H1 (cell line): ENCODE measurements around the gene NR2F2. TPM values are rescaled to one million over a fixed set of nuclear protein-coding genes. Genes with fewer than 3 reads are reported as not detected.

Experiments
- CTCF ChIA-PET: fragments of 300-600 bp; sonication (Branson Sonifier 250); formaldehyde crosslinking; loops from one replicate; lab custom pipeline; 2021; ENCODE audit not compliant: partially characterized antibody; lab: Charles Lee
- POLR2A ChIA-PET: fragments of 300-600 bp; sonication (Branson Sonifier 250); formaldehyde crosslinking; loops from one replicate; lab custom pipeline; 2021; ENCODE audit warnings: inconsistent platforms; ENCODE audit not compliant: partially characterized antibody; lab: Charles Lee
- DNase-seq, 2 experiments: peaks; one replicate each; pipeline versions ENCODE4 v3.0.0 to v3.0.0-alpha.2; 2010 to 2022; ENCODE audit warnings: low spot score in 2 of 2, low read depth in 1 of 2, mixed read lengths in 1 of 2
- FAIRE-seq: peaks from 2 replicates; lab custom pipeline; 2011; peaks lifted over from hg19 to GRCh38; lab: Jason Lieb, UNC
- H2AFZ ChIP-seq: 2 replicates; pipeline ENCODE4 v1.8.1; 2012; ENCODE audit warnings: low read length, inconsistent platforms
- H2AK5ac ChIP-seq: 2 replicates; pipeline ENCODE4 v1.6.1; 2013; ENCODE audit warnings: low read depth, low read length
- H2BK120ac ChIP-seq: replicated peaks from 2 replicates; pipeline ENCODE3; 2013; ENCODE audit warnings: low read depth, low read length, inconsistent platforms
- H2BK12ac ChIP-seq: 2 replicates; pipeline ENCODE4 v1.6.1; 2013; ENCODE audit warnings: low read depth, low read length
- H2BK15ac ChIP-seq: 2 replicates; pipeline ENCODE4 v1.6.1; 2013; ENCODE audit warnings: low read length
- H2BK20ac ChIP-seq: 2 replicates; pipeline ENCODE4 v1.6.1; 2013; ENCODE audit warnings: low read length
- H2BK5ac ChIP-seq: 2 replicates; pipeline ENCODE4 v1.6.1; 2013; ENCODE audit warnings: low read depth, low read length
- H3K14ac ChIP-seq: 2 replicates; pipeline ENCODE4 v1.6.1; 2013; ENCODE audit warnings: inconsistent platforms; ENCODE audit not compliant: insufficient read length
- H3K18ac ChIP-seq: 2 replicates; pipeline ENCODE4 v1.6.1; 2013; ENCODE audit warnings: low read length; ENCODE audit errors: extremely low read depth
- H3K23ac ChIP-seq: 2 replicates; pipeline ENCODE4 v1.6.1; 2013; ENCODE audit warnings: inconsistent platforms; ENCODE audit not compliant: insufficient read length
- H3K23me2 ChIP-seq: 2 replicates; pipeline ENCODE4 v1.6.1; 2013; ENCODE audit warnings: low read depth, low read length
- H3K27ac ChIP-seq: 2 replicates; pipeline ENCODE4 v1.6.1; 2011; ENCODE audit warnings: low read depth, low read length, inconsistent platforms
- H3K27me3 ChIP-seq, 4 experiments: replicated peaks in 1 of 4; 1 replicate in 1 of 4; 2 replicates in 3 of 4; pipeline versions ENCODE4 v1.6.1 to v1.8.1; 2011 to 2013; ENCODE audit warnings: low read length in 3 of 4, mild to moderate bottlenecking in 3 of 4, inconsistent platforms in 2 of 4, mixed read lengths in 2 of 4, moderate library complexity in 1 of 4; ENCODE audit not compliant: control insufficient read depth in 3 of 4, insufficient read depth in 3 of 4; ENCODE audit errors: extremely low read depth in 1 of 4
- H3K36me3 ChIP-seq, 4 experiments: 2 replicates each; pipeline versions ENCODE4 v1.6.1 to v1.8.1; 2011 to 2013; ENCODE audit warnings: mild to moderate bottlenecking in 4 of 4, low read length in 3 of 4, moderate library complexity in 2 of 4, control low read depth in 1 of 4, inconsistent platforms in 1 of 4; ENCODE audit not compliant: insufficient read depth in 4 of 4, control insufficient read depth in 2 of 4
- H3K4ac ChIP-seq: replicated peaks from 2 replicates; pipeline ENCODE3; 2013; ENCODE audit warnings: low read length, low read depth, mixed read lengths, inconsistent platforms; ENCODE audit not compliant: insufficient read length
- H3K4me1 ChIP-seq, 4 experiments: replicated peaks in 1 of 4; 1 replicate in 1 of 4; 2 replicates in 3 of 4; pipeline versions ENCODE4 v1.6.1 to v1.8.1; 2011 to 2013; ENCODE audit warnings: low read length in 3 of 4, inconsistent platforms in 2 of 4, mixed read lengths in 1 of 4; ENCODE audit not compliant: insufficient read depth in 4 of 4, control insufficient read depth in 3 of 4
- H3K4me2 ChIP-seq, 2 experiments: 2 replicates each; pipeline versions ENCODE4 v1.6.1 to v1.8.1; 2011 to 2013; ENCODE audit warnings: low read depth in 2 of 2, low read length in 2 of 2, control low read depth in 1 of 2, inconsistent platforms in 1 of 2, mild to moderate bottlenecking in 1 of 2; ENCODE audit not compliant: insufficient read depth in 1 of 2
- H3K4me3 ChIP-seq, 4 experiments: fragments of 200-600, 300-600 bp in 1 of 4; sonication (generic), shearing (Covaris generic), sonication (Bioruptor Twin) in 1 of 4; 2 replicates each; pipeline versions ENCODE4 v1.5.1 to v1.8.1; 2011 to 2016; ENCODE audit warnings: low read length in 4 of 4, low read depth in 3 of 4, control low read depth in 2 of 4, inconsistent platforms in 2 of 4, mild to moderate bottlenecking in 2 of 4, mixed read lengths in 1 of 4, moderate library complexity in 1 of 4; ENCODE audit not compliant: insufficient read depth in 2 of 4; ENCODE audit errors: extremely low read depth in 1 of 4
- H3K56ac ChIP-seq: replicated peaks from 2 replicates; pipeline ENCODE3; 2013; ENCODE audit warnings: low read depth, mild to moderate bottlenecking, mixed read lengths, low read length, inconsistent platforms; ENCODE audit not compliant: insufficient read length
- H3K79me1 ChIP-seq: 2 replicates; pipeline ENCODE4 v1.6.1; 2013; ENCODE audit warnings: low read depth, low read length, control low read depth
- H3K79me2 ChIP-seq, 2 experiments: 2 replicates each; pipeline versions ENCODE4 v1.6.1 to v1.8.1; 2012 to 2013; ENCODE audit warnings: low read length in 2 of 2, mild to moderate bottlenecking in 2 of 2, inconsistent platforms in 1 of 2; ENCODE audit not compliant: insufficient read depth in 2 of 2, control insufficient read depth in 1 of 2
- H3K9ac ChIP-seq, 4 experiments: replicated peaks in 1 of 4; 1 replicate in 1 of 4; 2 replicates in 3 of 4; pipeline versions ENCODE4 v1.6.1 to v1.8.1; 2011 to 2013; ENCODE audit warnings: low read depth in 3 of 4, low read length in 3 of 4, control low read depth in 2 of 4, mild to moderate bottlenecking in 2 of 4, moderate library complexity in 2 of 4, inconsistent platforms in 1 of 4; ENCODE audit errors: extremely low read depth in 1 of 4
- H3K9me3 ChIP-seq, 2 experiments: 2 replicates each; pipeline versions ENCODE4 v1.6.1 to v1.8.1; 2012 to 2013; ENCODE audit warnings: mild to moderate bottlenecking in 2 of 2, moderate library complexity in 2 of 2, control low read depth in 1 of 2, inconsistent platforms in 1 of 2, low read depth in 1 of 2, low read length in 1 of 2, mixed read lengths in 1 of 2; ENCODE audit not compliant: insufficient read depth in 2 of 2
- H4K20me1 ChIP-seq, 2 experiments: replicated peaks in 1 of 2; 2 replicates each; pipeline versions ENCODE3 to v1.8.1; 2011 to 2013; ENCODE audit warnings: inconsistent platforms in 2 of 2, low read length in 2 of 2, mild to moderate bottlenecking in 1 of 2; ENCODE audit not compliant: insufficient read depth in 2 of 2, control insufficient read depth in 1 of 2
- H4K5ac ChIP-seq: 2 replicates; pipeline ENCODE4 v1.6.1; 2013; ENCODE audit warnings: low read length, low read depth, mixed read lengths, inconsistent platforms; ENCODE audit not compliant: insufficient read length
- H4K8ac ChIP-seq: 2 replicates; pipeline ENCODE4 v1.8.0; 2013; ENCODE audit warnings: mild to moderate bottlenecking, moderate library complexity, low read length, inconsistent platforms; ENCODE audit not compliant: insufficient read depth; ENCODE audit errors: extremely low read depth
- H4K91ac ChIP-seq: replicated peaks from 2 replicates; pipeline ENCODE3; 2013; ENCODE audit warnings: low read length, mixed read lengths, inconsistent platforms; ENCODE audit not compliant: insufficient read length
- EZH2 ChIP-seq: fragments of 200-600 bp; sonication (generic); IDR thresholded peaks from 2 replicates; pipeline ENCODE4 v1.7.1; 2012; ENCODE audit warnings: low read depth, mild to moderate bottlenecking, moderate library complexity, low read length, inconsistent platforms; ENCODE audit not compliant: severe bottlenecking
- KDM4A ChIP-seq: IDR thresholded peaks from one replicate; pipeline ENCODE4 v1.7.1; 2012; ENCODE audit warnings: low read depth, mild to moderate bottlenecking, moderate library complexity, low read length, inconsistent platforms; ENCODE audit not compliant: severe bottlenecking
- POLR2A ChIP-seq, 2 experiments: IDR thresholded peaks; 1 replicate in 1 of 2; 2 replicates in 1 of 2; pipeline ENCODE4 v1.6.1; 2011; ENCODE audit warnings: low read depth in 2 of 2, low read length in 2 of 2, mild to moderate bottlenecking in 2 of 2; ENCODE audit errors: control extremely low read depth in 1 of 2
- RNF2 ChIP-seq: fragments of 200-900, 300-1000 bp; sonication (generic); IDR thresholded peaks from 2 replicates; pipeline ENCODE4 v1.7.1; 2016; ENCODE audit warnings: borderline replicate concordance, low read depth, mild to moderate bottlenecking, antibody characterized with exemption, low read length; ENCODE audit not compliant: poor library complexity, severe bottlenecking; ENCODE audit errors: missing control alignments
- SP2 ChIP-seq: IDR thresholded peaks from 2 replicates; pipeline ENCODE4 v1.6.1; 2012; ENCODE audit warnings: mild to moderate bottlenecking, low read length, inconsistent platforms
- SUZ12 ChIP-seq: fragments of 200-600 bp; sonication (generic); IDR thresholded peaks from 2 replicates; pipeline ENCODE4 v1.6.1; 2012; ENCODE audit warnings: mild to moderate bottlenecking, inconsistent platforms, low read length, moderate library complexity, mixed read lengths
- WGBS, 2 experiments: shearing (Covaris generic) in 1 of 2; methylation state at CpG; one replicate each; pipeline versions ENCODE4 v1.1.6 to v1.1.7; 2013 to 2015; ENCODE audit warnings: low lambda C conversion rate in 2 of 2, mixed read lengths in 2 of 2, inconsistent platforms in 1 of 2, low coverage in 1 of 2, missing lambda C conversion rate in 1 of 2; ENCODE audit not compliant: insufficient replicate concordance in 2 of 2, insufficient coverage in 1 of 2, insufficient read length in 1 of 2; ENCODE audit errors: extremely low coverage in 1 of 2, missing lambda C conversion rate in 1 of 2; 5-methylcytosine and 5-hydroxymethylcytosine counted together
- polyA plus RNA-seq, 7 experiments: library from polyadenylated mRNA; depleted of rRNA in 3 of 7; stranded (reverse) in 5 of 7; unstranded in 2 of 7; fragments of >200 nt in 5 of 7; fragments of 200-250 nt in 2 of 7; gene quantifications; 1 replicate in 5 of 7; 2 replicates in 1 of 7; 4 replicates in 1 of 7; pipeline versions ENCODE4 v1.2.1 to v1.2.3, GENCODE V29; 2011 to 2013; ENCODE audit warnings: missing spikeins in 2 of 7, mixed read lengths in 2 of 7
- total RNA-seq: library from RNA; stranded (reverse); fragmentation: NEBNext Ultra II Directional; extraction: Animal tissue kit (Norgen Biotek cat#: 25700); gene quantifications from 2 replicates; pipeline ENCODE4 v1.2.1, GENCODE V29; 2021
- TF ChIP-seq, protein P1 (sequence below): IDR thresholded peaks from 2 replicates; pipeline ENCODE4 v1.6.1; 2012; ENCODE audit warnings: inconsistent platforms

NR2F2 gene
- total and polyA plus RNA-seq, 2 of the 8 experiments (the other 6 are each of a cell fraction or from before 2014, with no cell fraction given) = 0.03 TPM; not detected in 1

DNA sequence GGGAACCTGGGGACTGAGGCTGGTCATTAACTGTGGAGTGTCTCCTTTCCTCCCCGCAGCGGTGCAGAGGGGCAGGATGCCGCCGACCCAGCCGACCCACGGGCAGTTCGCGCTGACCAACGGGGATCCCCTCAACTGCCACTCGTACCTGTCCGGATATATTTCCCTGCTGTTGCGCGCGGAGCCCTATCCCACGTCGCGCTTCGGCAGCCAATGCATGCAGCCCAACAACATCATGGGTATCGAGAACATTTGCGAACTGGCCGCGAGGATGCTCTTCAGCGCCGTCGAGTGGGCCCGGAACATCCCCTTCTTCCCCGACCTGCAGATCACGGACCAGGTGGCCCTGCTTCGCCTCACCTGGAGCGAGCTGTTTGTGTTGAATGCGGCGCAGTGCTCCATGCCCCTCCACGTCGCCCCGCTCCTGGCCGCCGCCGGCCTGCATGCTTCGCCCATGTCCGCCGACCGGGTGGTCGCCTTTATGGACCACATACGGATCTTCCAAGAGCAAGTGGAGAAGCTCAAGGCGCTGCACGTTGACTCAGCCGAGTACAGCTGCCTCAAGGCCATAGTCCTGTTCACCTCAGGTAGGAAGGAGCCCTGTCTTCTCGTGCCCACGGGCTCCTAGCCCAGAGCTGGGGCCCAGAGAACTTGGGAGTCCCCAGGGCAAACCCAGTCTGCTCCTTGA lies 3.7 kb downstream of the NR2F2 start:
- H3K79me2 ChIP-seq = no peaks in the 10 kb centered on the region
- H2BK120ac ChIP-seq = no peak overlapping the region
- WGBS, 2 experiments = 9% methylated on average over 49 of the region's 49 CpGs; no CpG with 5 or more reads in 1 of the 2 experiments
- POLR2A ChIA-PET = no interaction called here
- H3K9ac ChIP-seq = no peak overlapping the region
- peak overlapping the region; percentile 95; the same call in 1 of the 2 replicates for H2BK20ac ChIP-seq
- peak overlapping the region; percentile 82; the same call in 1 of the 2 replicates for H2BK12ac ChIP-seq
- FAIRE-seq (no peak), DNase-seq (peak in 1 of 2 experiments; percentile 63)
- peaks cover 69 to 95% (median 85%) of the 10 kb centered on the region in 4 experiments for H3K27me3 ChIP-seq
- peaks cover 0 to 22% of the 10 kb centered on the region in 2 experiments for H4K20me1 ChIP-seq
- peaks cover 4% of the 10 kb centered on the region; the same call in 1 of the 2 replicates for H3K23me2 ChIP-seq
- peak overlapping the region in 2 of 4 experiments; percentile 14 to 56; a peak in 4 of 8 replicates for H3K4me3 ChIP-seq
- peak overlapping the region; percentile 72 for H4K8ac ChIP-seq
- H2AK5ac ChIP-seq = peak overlapping the region; percentile 17; the same call in 1 of the 2 replicates
- TF ChIP-seq EZH2 (peak; percentile 100), SP2 (no peak), SUZ12 (peak; percentile 98), RNF2 (peak; percentile 93), POLR2A (IDR thresholded peaks at IDR 0.05; ENCODE audit: control extremely low read depth in 1 of 2, low read depth in 2 of 2, low read length in 2 of 2) (no peak), KDM4A (peak; percentile 2)
- TF ChIP-seq, protein P1, sequence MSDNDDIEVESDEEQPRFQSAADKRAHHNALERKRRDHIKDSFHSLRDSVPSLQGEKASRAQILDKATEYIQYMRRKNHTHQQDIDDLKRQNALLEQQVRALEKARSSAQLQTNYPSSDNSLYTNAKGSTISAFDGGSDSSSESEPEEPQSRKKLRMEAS = peak; percentile 44; the same call in 1 of the 2 replicates
- H4K5ac ChIP-seq = no peak overlapping the region
- peak overlapping the region; percentile 65 to 77 for H3K4me2 ChIP-seq
- no peak overlapping the region for H2AFZ ChIP-seq
- H3K4ac ChIP-seq = no peak overlapping the region
- H3K9me3 ChIP-seq = no peaks in the 10 kb centered on the region; a peak in 1 of 4 replicates
- peaks cover 0 to 3% (median 0%) of the 10 kb centered on the region in 4 experiments; a peak in 1 of 8 replicates for H3K36me3 ChIP-seq
- H3K18ac ChIP-seq = peak overlapping the region; percentile 48
- H2BK15ac ChIP-seq = 0 out of 2 replicates have a peak overlapping the region, but pooled peaks have one; percentile 81
- H3K27ac ChIP-seq = no peak overlapping the region
- H3K4me1 ChIP-seq = peaks cover 21 to 38% (median 27%) of the 10 kb centered on the region in 4 experiments
- H3K14ac ChIP-seq = no peak overlapping the region
- no peak overlapping the region for H4K91ac ChIP-seq
- CTCF ChIA-PET = interaction anchor here (0.7 to 2.8 kb wide), 8 partner anchors 9 to 1074 kb away, joined by 3 to 10 read pairs (median 4); no protein-coding TSS in a partner anchor
- no peak overlapping the region for H3K56ac ChIP-seq
- no peaks in the 10 kb centered on the region for H3K79me1 ChIP-seq
- H2BK5ac ChIP-seq = 0 out of 2 replicates have a peak overlapping the region, but pooled peaks have one; percentile 63
- H3K23ac ChIP-seq = no peak overlapping the region
